CD4-positive, alpha-beta T cell treated with Interleukin-10 for 1 hour (primary cell): ENCODE measurements around the gene C14orf180.
"Not testable (repeated sequence)": the region's sequence is repeated elsewhere in the genome, so short reads cannot be mapped to it uniquely, and the experiment has no call there.

Experiments used
- DNase-seq: peaks from one replicate; pipeline ENCODE4 v3.0.0-alpha.2; 2020

C14orf180 gene

GRCh38 chr14:104579939-104580338, 375 bp downstream of the C14orf180 start:
- DNase-seq = not testable (repeated sequence)

- DNase-seq = no peak
Measured at GRCh38 chr14:104580961-104581360, 1.4 kb downstream of the C14orf180 start.

GRCh38 chr14:104581521-104581920, 2.0 kb downstream of the C14orf180 start:
- no peak for DNase-seq

- no peak for DNase-seq
Measured at GRCh38 chr14:104582005-104582404, 2.4 kb downstream of the C14orf180 start.

- no peak for DNase-seq
Measured at GRCh38 chr14:104582662-104583061, 3.1 kb downstream of the C14orf180 start.

GRCh38 chr14:104583424-104584306, 4.1 kb downstream of the C14orf180 start:
- DNase-seq = no peak

GRCh38 chr14:104584557-104584956, 5.0 kb downstream of the C14orf180 start:
- no peak for DNase-seq

- DNase-seq = no peak
Measured at GRCh38 chr14:104585966-104586697, 6.6 kb downstream of the C14orf180 start.

GRCh38 chr14:104586832-104587620, 7.5 kb downstream of the C14orf180 start:
- DNase-seq = no peak

GRCh38 chr14:104587641-104588040, 8.1 kb downstream of the C14orf180 start:
- no peak for DNase-seq

GRCh38 chr14:104588066-104588857, 8.7 kb downstream of the C14orf180 start:
- no peak for DNase-seq

- no peak for DNase-seq
Measured at GRCh38 chr14:104589338-104590195, 10.0 kb downstream of the C14orf180 start.

- no peak for DNase-seq
Measured at GRCh38 chr14:104590240-104590965, 10.8 kb downstream of the C14orf180 start.

- DNase-seq = no peak
Measured at GRCh38 chr14:104591031-104591430, 11.5 kb downstream of the C14orf180 start.

- no peak for DNase-seq
Measured at GRCh38 chr14:104591506-104592291, 12.1 kb downstream of the C14orf180 start.

GRCh38 chr14:104592292-104592672, 12.7 kb downstream of the C14orf180 start:
- no peak for DNase-seq

GRCh38 chr14:104592785-104593184, 13.2 kb downstream of the C14orf180 start:
- no peak for DNase-seq

GRCh38 chr14:104593241-104593701, 13.7 kb downstream of the C14orf180 start:
- no peak for DNase-seq

GRCh38 chr14:104593710-104594136, 14.2 kb downstream of the C14orf180 start:
- DNase-seq = no peak
